NCI-H69 (cell line): ENCODE results near the gene SLC7A9.
A peak's percentile ranks its signal among the peaks of the same experiment; 100 is the strongest.
"Not testable (repeated sequence)": the region's sequence is repeated elsewhere in the genome, so short reads cannot be mapped to it uniquely, and the experiment has no call there.

Experiments used
- DNase-seq: peaks from one replicate; lab custom pipeline; 2025; lab: John Stamatoyannopoulos, UW

The SLC7A9 gene

GRCh38 chr19:32800191-32800590 lies 69.4 kb downstream of the SLC7A9 start:
- DNase-seq, result no peak

GRCh38 chr19:32798201-32798600 lies 71.4 kb downstream of the SLC7A9 start:
- no peak for DNase-seq

DNA sequence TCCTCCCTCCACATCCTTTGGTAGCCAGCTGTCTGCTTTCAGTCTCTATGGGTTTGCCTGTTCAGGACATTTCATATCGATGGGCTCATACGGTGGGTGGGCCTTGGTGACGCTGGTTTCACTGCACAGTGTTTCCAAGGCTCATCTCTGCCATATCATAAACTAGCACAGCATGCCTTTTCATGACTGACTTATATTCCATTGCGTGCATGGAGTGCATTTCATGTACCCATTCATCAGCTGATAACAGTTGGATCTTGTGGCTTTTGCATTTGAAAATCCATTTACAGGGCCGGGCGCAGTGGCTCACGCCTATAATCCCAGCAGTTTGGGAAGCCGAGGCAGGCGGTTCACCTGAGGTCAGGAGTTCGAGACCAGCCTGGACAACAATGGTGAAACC lies 80.1 kb downstream of the SLC7A9 start:
- DNase-seq, result no peak

- DNase-seq, result not testable (repeated sequence)
Measured at GRCh38 chr19:32787895-32788294, 81.7 kb downstream of the SLC7A9 start.

GRCh38 chr19:32787161-32787813 lies 82.3 kb downstream of the SLC7A9 start:
- DNase-seq, result peak; percentile 14

DNA sequence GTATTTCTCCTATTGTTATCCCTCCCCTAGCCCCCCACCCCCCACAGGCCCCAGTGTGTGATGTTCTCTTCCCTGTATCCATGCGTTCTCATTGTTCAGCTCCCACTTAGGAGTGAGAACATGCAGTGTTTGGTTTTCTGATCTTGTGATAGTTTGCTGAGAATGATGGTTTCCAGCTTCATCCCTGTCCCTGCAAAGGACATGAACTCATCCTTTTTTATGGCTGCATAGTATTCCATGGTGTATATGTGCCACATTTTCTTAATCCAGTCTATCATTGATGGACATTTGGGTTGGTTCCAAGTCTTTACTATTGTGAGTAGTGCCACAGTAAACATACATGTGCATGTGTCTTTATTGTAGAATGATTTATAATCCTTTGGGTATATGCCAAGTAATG lies 87.5 kb downstream of the SLC7A9 start:
- not testable (repeated sequence) for DNase-seq

DNA sequence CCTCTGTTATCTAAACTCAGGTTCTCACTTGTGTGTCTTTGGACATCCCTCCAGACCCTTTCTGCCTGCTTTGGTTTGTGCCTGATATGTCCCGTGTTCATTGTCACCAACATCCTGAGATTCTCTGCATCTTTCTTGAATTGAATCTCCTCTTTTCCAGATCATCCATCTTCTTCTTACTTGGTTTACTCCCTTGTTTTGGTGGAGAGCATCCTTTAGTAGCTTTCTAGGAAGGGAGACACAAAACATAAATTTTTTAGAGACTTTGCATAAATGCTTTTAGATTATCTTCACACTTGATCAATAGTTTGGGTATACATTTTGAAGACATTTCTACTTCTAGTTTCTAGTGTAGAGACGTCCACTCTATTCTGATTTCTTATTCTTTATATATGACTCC lies 88.3 kb downstream of the SLC7A9 start:
- no peak for DNase-seq
